K562 (cell line): ENCODE results near the gene TLE3. TPM values are rescaled to one million over a fixed set of nuclear protein-coding genes. Genes with fewer than 3 reads are reported as not detected.

Experiments used
- ATAC-seq: fragments of 200-7000 bp; cut with Tn5 transposase; 3 replicates; pipeline ENCODE4 v1.9.1; 2020; ENCODE audit warnings: moderate library complexity
- BruUV-seq: library from RNA; stranded (reverse); fragments of 400-500 nt; replicated peaks from 2 replicates; lab custom pipeline; 2021; lab: Mats Ljungman, UMichigan
- CTCF ChIA-PET: fragments of 300-600 bp; formaldehyde crosslinking; extraction: SDS; loops from one replicate; lab custom pipeline; 2021; ENCODE audit warnings: low intra/inter-chr PET ratio; lab: Yijun Ruan, JAX
- POLR2A ChIA-PET: fragments of 300-600, 350-650 bp; sonication (Branson Sonifier 250); formaldehyde crosslinking; extraction: SDS; loops from one replicate; lab custom pipeline; 2021; ENCODE audit warnings: antibody characterized with exemption, inconsistent platforms; lab: Yijun Ruan, JAX
- DNase-seq, 4 experiments: peaks; one replicate each; pipeline versions ENCODE4 v3.0.0 to v3.0.0-alpha.2; 2011 to 2018; ENCODE audit warnings: low spot score in 3 of 4, mixed read lengths in 3 of 4; ENCODE audit errors: extremely low read depth in 1 of 4
- FAIRE-seq: peaks from 2 replicates; lab custom pipeline; 2011; peaks lifted over from hg19 to GRCh38; lab: Jason Lieb, UNC
- H2AFZ ChIP-seq: 2 replicates; pipeline ENCODE4 v1.6.0; 2011; ENCODE audit warnings: low read depth, low read length, control low read depth, inconsistent platforms
- H3K27ac ChIP-seq: fragments of 200-600 bp; 3 replicates; pipeline ENCODE4 v1.8.0; 2011; ENCODE audit warnings: low read depth, mild to moderate bottlenecking, control low read depth, inconsistent platforms, low read length, moderate library complexity, mixed read lengths; ENCODE audit errors: extremely low read depth
- H3K27me3 ChIP-seq, 2 experiments: fragments of 300-600 bp in 1 of 2; 2 replicates in 1 of 2; 3 replicates in 1 of 2; pipeline versions ENCODE4 v1.6.0 to v1.8.0; 2011; ENCODE audit warnings: inconsistent platforms in 2 of 2, low read length in 2 of 2, mild to moderate bottlenecking in 1 of 2, mixed read lengths in 1 of 2, moderate library complexity in 1 of 2; ENCODE audit not compliant: control insufficient read depth in 2 of 2, insufficient read depth in 2 of 2
- H3K36me3 ChIP-seq: fragments of 300-600 bp; 3 replicates; pipeline ENCODE4 v1.8.0; 2011; ENCODE audit warnings: mild to moderate bottlenecking, low read length, inconsistent platforms; ENCODE audit not compliant: control insufficient read depth, insufficient read depth
- H3K4me1 ChIP-seq, 2 experiments: fragments of 200-600 bp in 1 of 2; replicated peaks in 1 of 2; 2 replicates in 1 of 2; 3 replicates in 1 of 2; pipeline versions ENCODE4 v1.5.1 to v1.8.0; 2011; ENCODE audit warnings: inconsistent platforms in 2 of 2, low read length in 2 of 2, mild to moderate bottlenecking in 1 of 2, mixed read lengths in 1 of 2, moderate library complexity in 1 of 2; ENCODE audit not compliant: control insufficient read depth in 2 of 2, insufficient read depth in 2 of 2
- H3K4me2 ChIP-seq: 2 replicates; pipeline ENCODE4 v1.6.1; 2011; ENCODE audit warnings: low read length, control low read depth, inconsistent platforms, mixed read lengths; ENCODE audit not compliant: insufficient read depth
- H3K4me3 ChIP-seq: fragments of 200-600 bp; sonication (generic), shearing (Covaris generic); 2 replicates; pipeline ENCODE4 v1.5.1; 2016; ENCODE audit warnings: control low read depth, inconsistent platforms
- H3K79me2 ChIP-seq: fragments of 200-600 bp; 3 replicates; pipeline ENCODE4 v1.8.0; 2011; ENCODE audit warnings: low read length, inconsistent platforms; ENCODE audit not compliant: control insufficient read depth, insufficient read depth
- H3K9ac ChIP-seq, 2 experiments: 2 replicates each; pipeline versions ENCODE4 v1.6.0 to v1.6.1; 2011; ENCODE audit warnings: low read depth in 2 of 2, low read length in 2 of 2, control low read depth in 1 of 2, inconsistent platforms in 1 of 2, mild to moderate bottlenecking in 1 of 2, mixed read lengths in 1 of 2; ENCODE audit not compliant: insufficient read depth in 1 of 2
- H3K9me1 ChIP-seq: one replicate; pipeline ENCODE4 v1.6.0; 2011; ENCODE audit warnings: inconsistent platforms, mild to moderate bottlenecking, low read length, moderate library complexity; ENCODE audit not compliant: control insufficient read depth, insufficient read depth
- H3K9me3 ChIP-seq: replicated peaks from 2 replicates; pipeline ENCODE4 v1.5.1; 2011; ENCODE audit warnings: low read depth, low read length, inconsistent platforms; ENCODE audit not compliant: control insufficient read depth, insufficient read depth
- H4K20me1 ChIP-seq: replicated peaks from 2 replicates; pipeline ENCODE4 v1.6.1; 2011; ENCODE audit warnings: low read length, inconsistent platforms, mixed read lengths; ENCODE audit not compliant: control insufficient read depth, insufficient read depth
- CHD1 ChIP-seq: fragments of 200-600 bp; sonication (generic); IDR thresholded peaks from one replicate; pipeline ENCODE4 v1.6.1; 2012; ENCODE audit warnings: mild to moderate bottlenecking, moderate library complexity, low read length, inconsistent platforms
- CLOCK ChIP-seq: fragments of 250-450 bp; sonication (Bioruptor Pico); IDR thresholded peaks from 2 replicates; pipeline ENCODE4 v1.4.0; 2020; ENCODE audit warnings: mild to moderate bottlenecking, moderate library complexity, borderline replicate concordance
- RBM25 ChIP-seq: fragments of 200-400 bp; formaldehyde crosslinking; IDR thresholded peaks from 2 replicates; pipeline ENCODE4 v1.6.1; 2018; ENCODE audit warnings: low read length, low read depth, moderate library complexity; ENCODE audit not compliant: severe bottlenecking
- SRF ChIP-seq, 2 experiments: fragments of 250-450, 450-650 bp in 1 of 2; sonication (Bioruptor Pico) in 1 of 2; sonication (generic) in 1 of 2; formaldehyde crosslinking; IDR thresholded peaks; 2 replicates each; pipeline versions ENCODE4 v1.5.0 to v1.5.1; 2020 to 2022; ENCODE audit warnings: mild to moderate bottlenecking in 1 of 2, missing genetic modification reagents in 1 of 2
- ZEB2 ChIP-seq: fragments of 450-650 bp; IDR thresholded peaks from 2 replicates; pipeline ENCODE4 v1.6.1; 2016
- ZFP36 ChIP-seq: fragments of 150-350 bp; IDR thresholded peaks from 2 replicates; pipeline ENCODE4 v1.6.1; 2018; ENCODE audit warnings: low read length, low read depth; ENCODE audit not compliant: partially characterized antibody
- ZKSCAN1 ChIP-seq: fragments of 150-350 bp; IDR thresholded peaks from 2 replicates; pipeline ENCODE4 v1.6.1; 2016; ENCODE audit warnings: low read depth, low read length
- ZNF444 ChIP-seq: fragments of 250-450 bp; sonication (Bioruptor Pico); IDR thresholded peaks from 2 replicates; pipeline ENCODE4 v1.4.0; 2020; ENCODE audit warnings: mild to moderate bottlenecking, moderate library complexity
- WGBS: fragments of 100-300 bp; shearing (Covaris generic); methylation state at CpG from one replicate; pipeline ENCODE4 v1.1.6; 2016; ENCODE audit warnings: low coverage, mixed read lengths; ENCODE audit not compliant: insufficient coverage; ENCODE audit errors: missing lambda C conversion rate; 5-methylcytosine and 5-hydroxymethylcytosine counted together
- in situ Hi-C: fragments of 300-500 bp; cut with MboI; formaldehyde crosslinking; loops from 4 replicates; pipeline ENCODE4 v1.15.0; 2018; ENCODE audit warnings: inconsistent platforms, mixed read lengths
- intact Hi-C: fragments of 100-400 bp; cut with micrococcal nuclease; formaldehyde crosslinking; loops from 2 replicates; pipeline ENCODE4 v1.14.2; 2022
- polyA plus RNA-seq, 8 experiments: library from polyadenylated mRNA; depleted of rRNA in 4 of 8; stranded (reverse) in 5 of 8; unstranded in 3 of 8; fragments of >200 nt; fragmentation: Nextera tagmentation in 2 of 8; fragmentation: Illumina TruSeq in 1 of 8; extraction: Ambion mirVana in 2 of 8; extraction: Trizol in 1 of 8; gene quantifications; 2 replicates each; pipeline versions ENCODE4 v1.2.1 to v1.2.3, GENCODE V29; 2011 to 2014; ENCODE audit warnings: inconsistent platforms in 1 of 8, missing spikeins in 1 of 8
- total RNA-seq, 7 experiments: library from RNA; depleted of rRNA in 6 of 7; stranded (reverse); fragments of >200 nt in 6 of 7; fragmentation: Illumina TruSeq in 2 of 7; extraction: Trizol in 2 of 7; gene quantifications; 2 replicates each; pipeline versions ENCODE4 v1.2.1 to v1.2.3, GENCODE V29; 2011 to 2021; ENCODE audit warnings: low replicate concordance in 1 of 7
- TF ChIP-seq, protein P1 (sequence below): fragments of 250-450 bp; sonication (Bioruptor Pico); IDR thresholded peaks from 2 replicates; pipeline ENCODE4 v1.4.0; 2020; ENCODE audit warnings: borderline replicate concordance

TLE3 gene
- total and polyA plus RNA-seq, 9 of the 15 experiments (the other 6 are each of a cell fraction or from before 2014, with no cell fraction given): 1.5 to 84.2 (median 14.1) TPM

DNA sequence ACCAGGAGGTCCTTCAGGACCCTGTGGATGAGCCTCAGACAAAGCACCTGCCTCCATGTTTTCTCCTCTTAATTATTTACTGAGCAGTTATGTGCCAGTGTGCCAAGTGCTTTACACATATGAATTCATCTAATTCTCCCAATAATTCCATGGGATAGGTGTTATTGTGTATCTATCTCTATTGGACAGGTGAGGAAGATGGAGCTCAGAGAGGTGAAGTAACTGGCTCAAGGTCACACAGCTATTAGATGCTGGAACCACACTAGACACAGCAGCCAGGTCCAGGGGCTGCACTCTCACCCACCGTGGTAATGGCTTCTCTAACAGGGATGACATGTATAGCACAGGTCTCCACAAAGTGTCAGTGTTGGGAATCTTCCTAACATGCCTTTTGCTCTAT, 70.2 kb downstream of the TLE3 start:
- intact Hi-C loops: no loop called here

More for the DNA sequence above, 70.2 kb downstream of the TLE3 start:
- H3K9ac ChIP-seq: no peak overlapping the region
- H3K9me1 ChIP-seq: no peaks in the 10 kb centered on the region
- H3K27me3 ChIP-seq: peaks cover 25 to 52% of the 10 kb centered on the region in 2 experiments
- no peaks in the 10 kb centered on the region for H3K36me3 ChIP-seq
- no peak overlapping the region for H2AFZ ChIP-seq
- no peak overlapping the region for H3K27ac ChIP-seq
- FAIRE-seq: no peak
- ATAC-seq: no peak
- POLR2A ChIA-PET: no interaction called here
- DNase-seq: no peak
- H3K4me1 ChIP-seq: no peaks in the 10 kb centered on the region
- no peaks in the 10 kb centered on the region for H3K79me2 ChIP-seq
- no peaks in the 10 kb centered on the region for H3K9me3 ChIP-seq
- WGBS: 0% methylated on average over 1 of the region's 1 CpG
- CTCF ChIA-PET: no interaction called here
- H4K20me1 ChIP-seq: peaks cover 10% of the 10 kb centered on the region; the same call in 1 of the 2 replicates
- no peak overlapping the region for H3K4me3 ChIP-seq
- in situ Hi-C loops: no loop called here
- no peak overlapping the region for H3K4me2 ChIP-seq
- TF ChIP-seq SRF (CRISPR knock-in tag; IDR thresholded peaks at IDR 0.05) (no peak), CLOCK (no peak), ZNF444 (CRISPR knock-in tag) (no peak), ZKSCAN1 (no peak), CHD1 (no peak), RBM25 (peak; percentile 77), ZEB2 (no peak), ZFP36 (peak; percentile 41)
- TF ChIP-seq, protein P1, sequence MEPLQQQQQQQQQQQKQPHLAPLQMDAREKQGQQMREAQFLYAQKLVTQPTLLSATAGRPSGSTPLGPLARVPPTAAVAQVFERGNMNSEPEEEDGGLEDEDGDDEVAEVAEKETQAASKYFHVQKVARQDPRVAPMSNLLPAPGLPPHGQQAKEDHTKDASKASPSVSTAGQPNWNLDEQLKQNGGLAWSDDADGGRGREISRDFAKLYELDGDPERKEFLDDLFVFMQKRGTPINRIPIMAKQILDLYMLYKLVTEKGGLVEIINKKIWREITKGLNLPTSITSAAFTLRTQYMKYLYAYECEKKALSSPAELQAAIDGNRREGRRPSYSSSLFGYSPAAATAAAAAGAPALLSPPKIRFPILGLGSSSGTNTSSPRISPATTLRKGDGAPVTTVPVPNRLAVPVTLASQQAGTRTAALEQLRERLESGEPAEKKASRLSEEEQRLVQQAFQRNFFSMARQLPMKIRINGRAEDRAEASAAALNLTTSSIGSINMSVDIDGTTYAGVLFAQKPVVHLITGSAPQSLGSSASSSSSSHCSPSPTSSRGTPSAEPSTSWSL: no peak
- BruUV-seq: no TSS peak
